GM12875 (cell line): ENCODE data around the gene PIGW.

Experiments
- H3K4me3 ChIP-seq: one replicate; pipeline ENCODE4 v1.5.1; 2011; ENCODE audit warnings: low read depth, low read length, control low read depth
- CTCF ChIP-seq: IDR thresholded peaks from 2 replicates; pipeline ENCODE4 v1.5.1; 2011; ENCODE audit warnings: low read depth, mild to moderate bottlenecking, control low read depth, inconsistent platforms, low read length, moderate library complexity, borderline replicate concordance; ENCODE audit not compliant: insufficient read depth

Gene PIGW

GRCh38 chr17:36575028-36575427, 40.2 kb downstream of the PIGW start:
- no peak overlapping the region for H3K4me3 ChIP-seq
- no peak for TF ChIP-seq CTCF

- TF ChIP-seq CTCF, result no peak
- no peak overlapping the region for H3K4me3 ChIP-seq
These were observed 42.0 kb downstream of the PIGW start for GRCh38 chr17:36576793-36577192.

GRCh38 chr17:36578671-36579070, 43.9 kb downstream of the PIGW start:
- no peak for TF ChIP-seq CTCF
- no peak overlapping the region for H3K4me3 ChIP-seq

GRCh38 chr17:36583787-36584186, 49.0 kb downstream of the PIGW start:
- TF ChIP-seq CTCF, result no peak
- H3K4me3 ChIP-seq, result no peak overlapping the region

GRCh38 chr17:36586138-36586537, 51.4 kb downstream of the PIGW start:
- no peak overlapping the region for H3K4me3 ChIP-seq
- TF ChIP-seq CTCF, result no peak
